ENCODE measurements around the gene SYCN.
"Not testable (repeated sequence)": the region's sequence is repeated elsewhere in the genome, so short reads cannot be mapped to it uniquely, and the experiment has no call there.

The SYCN gene

GRCh38 chr19:39223703-39224279, 19.7 kb upstream of the SYCN start:
- no peak for DNase-seq

- not testable (repeated sequence) for DNase-seq
Observed at GRCh38 chr19:39219108-39219507, 15.0 kb upstream of the SYCN start.

GRCh38 chr19:39218230-39219007, 14.4 kb upstream of the SYCN start:
- no peak for DNase-seq

GRCh38 chr19:39217094-39217493, 13.0 kb upstream of the SYCN start:
- DNase-seq = no peak

- not testable (repeated sequence) for DNase-seq
Observed at GRCh38 chr19:39215323-39215722, 11.3 kb upstream of the SYCN start.

- DNase-seq = no peak
Observed at GRCh38 chr19:39212375-39212742, 8.3 kb upstream of the SYCN start.

GRCh38 chr19:39211731-39212374, 7.8 kb upstream of the SYCN start:
- DNase-seq = no peak

- no peak for DNase-seq
Observed at GRCh38 chr19:39209196-39209595, 5.1 kb upstream of the SYCN start.

- no peak for DNase-seq
Observed at GRCh38 chr19:39208175-39208795, 4.2 kb upstream of the SYCN start.

GRCh38 chr19:39207293-39207836, 3.3 kb upstream of the SYCN start:
- DNase-seq = no peak

GRCh38 chr19:39206122-39206521, 2.1 kb upstream of the SYCN start:
- DNase-seq = no peak

- DNase-seq = no peak
Observed at GRCh38 chr19:39205449-39205764, 1.3 kb upstream of the SYCN start.

- no peak for DNase-seq
Observed at GRCh38 chr19:39202998-39203355, 1.1 kb downstream of the SYCN start.

GRCh38 chr19:39200803-39201115, 3.3 kb downstream of the SYCN start:
- no peak for DNase-seq

- no peak for DNase-seq
Observed at GRCh38 chr19:39200066-39200802, 3.8 kb downstream of the SYCN start.

- DNase-seq = no peak
Observed at GRCh38 chr19:39199025-39199424, 5.0 kb downstream of the SYCN start.

- no peak for DNase-seq
Observed at GRCh38 chr19:39197808-39198207, 6.3 kb downstream of the SYCN start.

GRCh38 chr19:39196860-39197562, 7.1 kb downstream of the SYCN start, which contains the start of gene NCCRP1:
TSS of gene NCCRP1 (plus strand) at chr19:39196964. CDS start at chr19:39196983, 19 bp downstream.
- no peak for DNase-seq

- no peak for DNase-seq
Observed at GRCh38 chr19:39196320-39196719, 7.7 kb downstream of the SYCN start.

- no peak for DNase-seq
Observed at GRCh38 chr19:39195755-39196154, 8.3 kb downstream of the SYCN start.

- no peak for DNase-seq
Observed at GRCh38 chr19:39194832-39195542, 9.1 kb downstream of the SYCN start.

GRCh38 chr19:39193803-39194202, 10.3 kb downstream of the SYCN start:
- no peak for DNase-seq
